Right lobe of liver (tissue), 4 donors: Measurements from ENCODE around the gene PLXNA2.

Experiments used
- CTCF ChIP-seq, 4 donors: fragments of 200-600 bp in 3 of 4; fragments of 450-650 bp in 1 of 4; IDR thresholded peaks; one replicate each; pipeline versions ENCODE4 v1.5.1 to v1.8.0; 2016 to 2022; ENCODE audit warnings: antibody characterized with exemption in 4 of 4, mild to moderate bottlenecking in 2 of 4
- POLR2A ChIP-seq: fragments of 450-650 bp; IDR thresholded peaks from one replicate; pipeline ENCODE4 v1.6.1; 2017; ENCODE audit warnings: antibody characterized with exemption, mild to moderate bottlenecking
- donor health status: DM: no; HTN: no; CAD: no.
- donor health status: DM: no; HTN: no; CAD: no.
- donor health status: DM: no; HTN: yes; CAD: no.

- TF ChIP-seq CTCF (IDR thresholded peaks at IDR 0.05) = no peak
- no peak for TF ChIP-seq POLR2A
These were observed 71.6 kb downstream of the PLXNA2 start for GRCh38 chr1:208172423-208173145.
